Heart right ventricle (tissue), 16 donors: Measurements from ENCODE around the gene AHCTF1. TPM values are rescaled to one million over a fixed set of nuclear protein-coding genes. Genes with fewer than 3 reads are reported as not detected.
"Not testable (repeated sequence)": the region's sequence is repeated elsewhere in the genome, so short reads cannot be mapped to it uniquely, and the experiment has no call there.

Experiments used
- ATAC-seq, 8 donors: fragments of 200-7000 bp; cut with Tn5 transposase; one replicate each; pipeline ENCODE4 v1.9.1; 2020; ENCODE audit warnings: mild to moderate bottlenecking in 8 of 8, moderate library complexity in 8 of 8, moderate number of reproducible peaks in 1 of 8
- DNase-seq, 2 donors: peaks; one replicate each; pipeline ENCODE4 v3.0.0-alpha.2; 2020
- H3K27ac ChIP-seq, 10 donors: fragments of 200-600 bp; sonication (generic) in 2 of 10; one replicate each; pipeline versions ENCODE4 v1.5.0 to v1.8.0; 2020 to 2022; ENCODE audit warnings: mild to moderate bottlenecking in 3 of 10
- H3K27me3 ChIP-seq, 7 donors: fragments of 200-600 bp; one replicate each; pipeline ENCODE4 v1.8.0; 2021 to 2022; ENCODE audit warnings: mild to moderate bottlenecking in 2 of 7
- H3K36me3 ChIP-seq, 9 donors: fragments of 200-600 bp; sonication (generic) in 1 of 9; one replicate each; pipeline versions ENCODE4 v1.5.0 to v1.8.0; 2020 to 2022; ENCODE audit warnings: mild to moderate bottlenecking in 2 of 9
- H3K4me1 ChIP-seq, 9 donors: fragments of 200-600 bp; sonication (generic) in 1 of 9; one replicate each; pipeline versions ENCODE4 v1.5.0 to v1.8.0; 2020 to 2022; ENCODE audit warnings: mild to moderate bottlenecking in 4 of 9
- H3K4me3 ChIP-seq, 10 donors: fragments of 200-600 bp; sonication (generic) in 2 of 10; one replicate each; pipeline versions ENCODE4 v1.5.0 to v1.8.0; 2020 to 2022; ENCODE audit warnings: mild to moderate bottlenecking in 7 of 10, moderate library complexity in 2 of 10
- H3K9me3 ChIP-seq, 11 donors: fragments of 200-600 bp in 10 of 11; sonication (generic) in 2 of 11; one replicate each; pipeline versions ENCODE4 v1.5.0 to v1.8.0; 2013 to 2022; ENCODE audit warnings: mild to moderate bottlenecking in 2 of 11, control low read depth in 1 of 11, moderate library complexity in 1 of 11
- WGBS, 2 donors: extraction: QIAGEN DNeasy Blood & Tissue Kit; methylation state at CpG; one replicate each; pipeline ENCODE4 v1.1.7; 2013; ENCODE audit warnings: inconsistent platforms in 1 of 2; 5-methylcytosine and 5-hydroxymethylcytosine counted together
- intact Hi-C, 10 donors: fragments of 100-400 bp; cut with DNase I; formaldehyde crosslinking; loops; one replicate each; pipeline versions ENCODE4 v1.11.1 to v1.14.2; 2022
- polyA plus RNA-seq, 2 donors: library from polyadenylated mRNA; stranded (reverse); fragments of 200-250 nt; gene quantifications; one replicate each; pipeline ENCODE4 v1.2.3, GENCODE V29; 2013
- total RNA-seq, 10 donors: library from RNA; stranded (reverse); fragmentation: NEBNext Ultra II Directional in 3 of 10; extraction: Animal tissue kit (Norgen Biotek cat#: 25700) in 3 of 10; gene quantifications; one replicate each; pipeline versions ENCODE4 v1.2.1 to v1.2.4, GENCODE V29; 2021 to 2023
- TF ChIP-seq, protein P1 (sequence below), 9 donors: fragments of 200-600 bp; sonication (generic) in 2 of 9; IDR thresholded peaks; one replicate each; pipeline versions ENCODE4 v1.5.0 to v1.8.0; 2021 to 2022; ENCODE audit warnings: antibody characterized with exemption in 9 of 9, mild to moderate bottlenecking in 5 of 9, moderate library complexity in 1 of 9
- donor health status: Arrhythmogenic right ventricular cardiomyopathy.
- donor health status: ischemic (EF 13 %, LVEDD 7.1; RV severe dilation, severe dysfunction).
- donor health status: healthy with polysubstance abuse.
- donor health status: DM: no; HTN: yes; CAD: no.
- donor health status: DM: no; HTN: no; CAD: no.
- donor health status: ischemic (EF 25% LVEDD 6.9; RV normal size, moderate dysfunction).
- donor health status: ischemic (EF 25% LVEDD 5.7; RV mildly dilated, moderate dysfunction).
- donor health status: healthy.
- donor health status: DM: yes; HTN: yes; CAD: no.
- donor health status: Ischemic cardiomyopathy.
- donor health status: ischemic (EF 35%, LVEDD 5.7; RV mildly dilated, moderate dysfunction).
- donor health status: nonischemic (EF 11% LVEDD 7.7; RV severe dilation, severe dysfunction).
- donor health status: DM: yes; HTN: yes; CAD: no.
- donor health status: PGD.
- donor health status: ischemic (EF 29% LVEDD 5.4; RV normal size, mild dysfunction).
- donor health status: nonischemic (EF 23%, LVEDD 6.1; RV moderate dilation, normal function).

Gene AHCTF1
- total and polyA plus RNA-seq, 12 donors: 5.7 to 29.2 (median 18.5) TPM

DNA sequence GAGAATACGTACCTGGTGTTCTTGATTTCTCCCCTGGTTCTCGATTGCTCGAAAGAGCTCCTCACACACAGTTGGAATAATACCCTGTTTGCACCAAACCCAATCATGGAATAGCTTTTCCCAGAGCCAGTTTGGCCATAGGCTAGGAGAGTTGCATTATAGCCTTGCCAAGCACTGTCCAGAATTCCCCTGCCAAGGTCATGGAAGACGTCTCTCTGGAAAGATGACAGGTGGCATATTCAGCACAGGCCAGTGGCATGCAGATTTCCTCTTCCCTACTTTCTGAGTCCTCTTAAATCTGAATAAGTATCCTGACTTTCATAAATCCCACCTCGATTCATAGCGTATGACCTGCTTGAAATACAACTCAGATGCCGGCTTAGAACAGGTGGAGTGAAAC is 111.1 kb downstream of the AHCTF1 start:
- Histone ChIP-seq H3K36me3 (no peaks in the 10 kb centered on the region), H3K27ac (peak overlapping the region in 1 of 10 donors; percentile 29), H3K27me3 (no peaks in the 10 kb centered on the region), H3K4me1 (no peaks in the 10 kb centered on the region), H3K4me3 (no peak overlapping the region), H3K9me3 (no peaks in the 10 kb centered on the region)
- peak in 7 of 8 donors; percentile 34 to 92 (median 79) for ATAC-seq
- TF ChIP-seq, protein P1, sequence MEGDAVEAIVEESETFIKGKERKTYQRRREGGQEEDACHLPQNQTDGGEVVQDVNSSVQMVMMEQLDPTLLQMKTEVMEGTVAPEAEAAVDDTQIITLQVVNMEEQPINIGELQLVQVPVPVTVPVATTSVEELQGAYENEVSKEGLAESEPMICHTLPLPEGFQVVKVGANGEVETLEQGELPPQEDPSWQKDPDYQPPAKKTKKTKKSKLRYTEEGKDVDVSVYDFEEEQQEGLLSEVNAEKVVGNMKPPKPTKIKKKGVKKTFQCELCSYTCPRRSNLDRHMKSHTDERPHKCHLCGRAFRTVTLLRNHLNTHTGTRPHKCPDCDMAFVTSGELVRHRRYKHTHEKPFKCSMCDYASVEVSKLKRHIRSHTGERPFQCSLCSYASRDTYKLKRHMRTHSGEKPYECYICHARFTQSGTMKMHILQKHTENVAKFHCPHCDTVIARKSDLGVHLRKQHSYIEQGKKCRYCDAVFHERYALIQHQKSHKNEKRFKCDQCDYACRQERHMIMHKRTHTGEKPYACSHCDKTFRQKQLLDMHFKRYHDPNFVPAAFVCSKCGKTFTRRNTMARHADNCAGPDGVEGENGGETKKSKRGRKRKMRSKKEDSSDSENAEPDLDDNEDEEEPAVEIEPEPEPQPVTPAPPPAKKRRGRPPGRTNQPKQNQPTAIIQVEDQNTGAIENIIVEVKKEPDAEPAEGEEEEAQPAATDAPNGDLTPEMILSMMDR (IDR thresholded peaks at IDR 0.05): no peak
- DNase-seq: peak in 1 of 2 donors; percentile 8
- 65 to 84% methylated on average over 7 of the region's 7 CpGs for whole genome bisulfite sequencing, 2 donors
- intact Hi-C loops: no loop called here

DNA sequence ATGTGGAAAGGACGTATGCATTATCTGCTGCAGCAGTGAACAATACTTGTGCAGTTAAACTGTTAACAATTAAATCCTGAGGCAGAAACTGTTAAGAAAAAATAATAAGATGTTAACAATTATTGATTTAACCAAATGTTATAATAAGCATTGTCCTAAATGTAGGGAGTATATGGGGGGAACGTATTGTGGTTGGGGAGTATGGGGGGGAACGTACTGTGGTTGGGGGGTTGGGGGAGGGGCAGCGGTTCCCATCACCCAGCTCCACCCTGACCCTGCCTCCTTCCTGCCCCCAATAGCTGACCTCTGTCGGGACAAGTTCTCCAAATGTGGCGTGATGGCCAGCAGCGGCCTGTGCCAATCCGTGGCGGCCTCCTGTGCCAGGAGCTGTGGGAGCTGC is 114.0 kb downstream of the AHCTF1 start:
- intact Hi-C loops, H3K4me1 ChIP-seq, H3K36me3 ChIP-seq, H3K9me3 ChIP-seq, H3K27me3 ChIP-seq, ATAC-seq, H3K4me3 ChIP-seq, DNase-seq, H3K27ac ChIP-seq: not testable (repeated sequence)
- WGBS, 2 donors: 74 to 84% methylated on average over 3 of the region's 9 CpGs

DNA sequence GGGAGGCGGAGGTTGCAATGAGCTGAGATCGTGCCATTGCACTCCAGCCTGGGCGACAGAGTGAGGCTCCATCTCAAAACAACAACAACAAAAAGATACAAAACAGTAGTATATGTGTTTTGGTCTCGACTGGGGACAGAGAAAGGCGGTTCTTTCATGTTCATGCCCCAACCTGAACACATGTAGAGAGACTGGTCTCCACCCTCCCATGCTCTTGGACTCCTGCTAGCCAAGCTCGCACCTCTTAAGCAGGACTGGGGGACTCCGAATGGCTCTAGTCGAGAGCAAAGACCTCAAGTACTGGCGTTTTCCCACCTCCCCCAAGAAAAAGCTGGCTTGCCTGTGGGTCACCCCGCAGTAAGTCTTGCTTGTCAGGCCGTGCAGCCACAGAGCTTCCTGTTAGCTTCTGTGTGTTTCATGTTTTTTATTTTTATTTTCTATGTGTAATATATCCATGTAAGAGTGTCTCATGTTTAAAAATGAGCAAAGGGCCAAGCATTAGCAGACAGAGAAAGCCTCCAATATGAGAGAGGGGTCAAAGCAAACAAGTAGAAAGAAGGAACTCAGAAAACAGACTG is 116.0 kb downstream of the AHCTF1 start:
- Histone ChIP-seq H3K4me1 (no peaks in the 10 kb centered on the region), H3K4me3 (no peak overlapping the region), H3K36me3 (no peaks in the 10 kb centered on the region), H3K27me3 (no peaks in the 10 kb centered on the region), H3K9me3 (no peaks in the 10 kb centered on the region), H3K27ac (no peak overlapping the region)
- no peak for DNase-seq
- TF ChIP-seq, protein P1 (IDR thresholded peaks at IDR 0.05): no peak
- WGBS, 2 donors: 76 to 78% methylated on average over 11 of the region's 11 CpGs
- no peak for ATAC-seq
- intact Hi-C loops: no loop called here

DNA sequence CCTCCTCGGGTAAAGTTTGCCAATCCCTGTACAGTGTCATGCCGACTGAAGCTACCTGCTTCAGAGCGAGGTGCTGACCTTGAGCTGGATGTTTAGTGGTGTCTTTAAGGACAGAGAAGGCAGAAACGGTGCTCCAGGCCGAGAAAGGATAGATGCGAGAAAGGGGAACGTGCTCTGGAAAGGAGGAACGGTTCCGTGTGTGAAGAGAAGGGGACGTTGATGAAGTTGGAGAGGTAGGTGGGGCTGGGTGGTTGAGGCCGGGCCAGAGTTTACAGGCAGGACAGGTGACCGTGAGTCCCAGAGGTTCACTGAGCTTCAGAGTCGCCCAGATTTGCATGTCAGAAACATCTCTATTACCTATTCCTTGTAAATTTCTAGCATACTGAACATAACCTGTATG is 116.9 kb downstream of the AHCTF1 start:
- H3K27ac ChIP-seq: no peak overlapping the region
- no peaks in the 10 kb centered on the region for H3K27me3 ChIP-seq
- no peak for ATAC-seq
- TF ChIP-seq, protein P1 (IDR thresholded peaks at IDR 0.05): no peak
- 90 to 92% methylated on average over 13 of the region's 13 CpGs for WGBS, 2 donors
- DNase-seq: no peak
- no peaks in the 10 kb centered on the region for H3K36me3 ChIP-seq
- intact Hi-C loops: no loop called here
- no peaks in the 10 kb centered on the region for H3K9me3 ChIP-seq
- no peak overlapping the region for H3K4me3 ChIP-seq
- peaks cover 0 to 5% (median 0%) of the 10 kb centered on the region in 9 donors for H3K4me1 ChIP-seq

DNA sequence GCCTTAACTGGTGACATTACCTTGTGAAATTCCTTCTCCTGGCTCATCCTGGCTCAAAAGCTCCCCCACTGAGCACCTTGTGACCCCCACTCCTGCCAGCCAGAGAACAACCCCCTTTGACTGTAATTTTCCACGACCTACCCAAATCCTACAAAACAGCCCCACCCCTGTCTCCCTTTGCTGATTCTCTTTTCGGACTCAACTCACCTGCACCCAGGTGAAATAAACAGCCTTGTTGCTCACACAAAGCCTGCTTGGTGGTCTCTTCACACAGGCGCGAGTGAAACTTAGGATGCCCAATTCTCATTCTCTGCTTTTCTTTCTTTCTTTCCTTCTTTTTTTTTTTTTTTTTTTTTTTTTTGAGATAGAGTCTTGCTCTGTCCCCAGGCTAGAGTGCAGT is 118.4 kb downstream of the AHCTF1 start:
- H3K9me3 ChIP-seq, ATAC-seq, H3K4me1 ChIP-seq, H3K27ac ChIP-seq, H3K36me3 ChIP-seq, H3K27me3 ChIP-seq, H3K4me3 ChIP-seq, intact Hi-C loops, DNase-seq: not testable (repeated sequence)
- WGBS, 2 donors: 84 to 85% methylated on average over 4 of the region's 4 CpGs
